Prostate gland (tissue), 2 donors: ENCODE measurements around the gene HSD17B8. TPM values are rescaled to one million over a fixed set of nuclear protein-coding genes. Genes with fewer than 3 reads are reported as not detected.

ENCODE experiments used
- DNase-seq: peaks from one replicate; pipeline ENCODE4 v3.0.0-alpha.2; 2019; ENCODE audit warnings: low spot score
- H3K27ac ChIP-seq, 2 donors: fragments of 200-600 bp; sonication (generic); 2 replicates each; pipeline ENCODE4 v1.5.1; 2017 to 2019
- H3K27me3 ChIP-seq: fragments of 200-600 bp; sonication (generic); replicated peaks from 2 replicates; pipeline ENCODE4 v1.5.1; 2019; ENCODE audit not compliant: insufficient read depth
- H3K36me3 ChIP-seq, 2 donors: fragments of 200-600 bp; sonication (generic); 1 replicate in 1 of 2; 2 replicates in 1 of 2; pipeline versions ENCODE4 v1.5.1 to v1.8.1; 2017 to 2019
- H3K4me1 ChIP-seq: fragments of 200-600 bp; sonication (generic); replicated peaks from 2 replicates; pipeline ENCODE4 v1.5.1; 2019
- H3K4me3 ChIP-seq, 2 donors: fragments of 200-600 bp; sonication (generic); 2 replicates each; pipeline ENCODE4 v1.5.1; 2017 to 2019
- H3K9me3 ChIP-seq: fragments of 200-600 bp; sonication (generic); 2 replicates; pipeline ENCODE4 v1.5.1; 2017
- CTCF ChIP-seq, 4 experiments: fragments of 200-600 bp in 2 of 4; fragments of 450-650 bp in 2 of 4; sonication (generic) in 2 of 4; IDR thresholded peaks; 1 replicate in 3 of 4; 2 replicates in 1 of 4; pipeline ENCODE4 v1.5.1; 2016 to 2019; ENCODE audit warnings: antibody characterized with exemption in 4 of 4, mild to moderate bottlenecking in 2 of 4, moderate library complexity in 2 of 4
- POLR2A ChIP-seq: fragments of 450-650 bp; IDR thresholded peaks from one replicate; pipeline ENCODE4 v1.6.1; 2016; ENCODE audit warnings: antibody characterized with exemption, mild to moderate bottlenecking
- POLR2AphosphoS5 ChIP-seq: sonication (generic); formaldehyde crosslinking; IDR thresholded peaks from one replicate; pipeline ENCODE4 v1.6.1; 2017; ENCODE audit warnings: antibody characterized with exemption
- WGBS: methylation state at CpG from one replicate; pipeline ENCODE4 v1.1.5; 2018; 5-methylcytosine and 5-hydroxymethylcytosine counted together
- intact Hi-C: fragments of 100-400 bp; cut with DNase I; formaldehyde crosslinking; loops from one replicate; pipeline ENCODE4 v1.14.2; 2022
- total RNA-seq, 2 donors: library from RNA; depleted of rRNA; stranded (reverse); fragments of >200 nt; gene quantifications; one replicate each; pipeline ENCODE4 v1.1.0, GENCODE V29; 2016

The HSD17B8 gene
- total RNA-seq, 2 donors from 2014 or later = 21.9 to 43.7 TPM

GRCh38 chr6:33171016-33171879, 33.2 kb upstream of the HSD17B8 start:
- Histone ChIP-seq H3K4me1 (no peaks in the 10 kb centered on the region), H3K9me3 (no peaks in the 10 kb centered on the region), H3K27me3 (no peaks in the 10 kb centered on the region), H3K27ac (no peak overlapping the region), H3K4me3 (no peak overlapping the region), H3K36me3 (no peaks in the 10 kb centered on the region)
- 82% methylated on average over 11 of the region's 11 CpGs for WGBS
- intact Hi-C loops = no loop called here
- DNase-seq = no peak
- TF ChIP-seq POLR2AphosphoS5 (no peak), POLR2A (no peak), CTCF (IDR thresholded peaks at IDR 0.05) (no peak)

- Histone ChIP-seq H3K27ac (no peak overlapping the region), H3K4me3 (no peak overlapping the region), H3K9me3 (no peaks in the 10 kb centered on the region), H3K4me1 (no peaks in the 10 kb centered on the region), H3K27me3 (no peaks in the 10 kb centered on the region), H3K36me3 (no peaks in the 10 kb centered on the region)
- intact Hi-C loops = no loop called here
- DNase-seq = no peak
- WGBS = 73% methylated on average over 8 of the region's 8 CpGs
- no peak for TF ChIP-seq POLR2A
- TF ChIP-seq CTCF (IDR thresholded peaks at IDR 0.05) = no peak
- TF ChIP-seq POLR2AphosphoS5 = no peak
Observed at GRCh38 chr6:33171880-33172687, 32.4 kb upstream of the HSD17B8 start.

GRCh38 chr6:33172688-33173534, 31.5 kb upstream of the HSD17B8 start:
- Histone ChIP-seq H3K27me3 (no peaks in the 10 kb centered on the region), H3K4me3 (no peak overlapping the region), H3K4me1 (no peaks in the 10 kb centered on the region), H3K9me3 (no peaks in the 10 kb centered on the region), H3K36me3 (no peaks in the 10 kb centered on the region), H3K27ac (no peak overlapping the region)
- peak; percentile 11 for DNase-seq
- WGBS = 70% methylated on average over 16 of the region's 16 CpGs
- peak in 3 of 4 experiments; percentile 19 to 63 (median 61) for TF ChIP-seq CTCF (IDR thresholded peaks at IDR 0.05)
- TF ChIP-seq POLR2AphosphoS5 = no peak
- intact Hi-C loops = no loop called here

GRCh38 chr6:33173535-33174180, 30.8 kb upstream of the HSD17B8 start:
- no peaks in the 10 kb centered on the region for H3K27me3 ChIP-seq
- no peak for DNase-seq
- no peaks in the 10 kb centered on the region for H3K4me1 ChIP-seq
- TF ChIP-seq CTCF (IDR thresholded peaks at IDR 0.05) (no peak), POLR2AphosphoS5 (no peak)
- no peak overlapping the region for H3K27ac ChIP-seq
- no peak overlapping the region for H3K4me3 ChIP-seq
- intact Hi-C loops = no loop called here
- no peaks in the 10 kb centered on the region for H3K36me3 ChIP-seq
- no peaks in the 10 kb centered on the region for H3K9me3 ChIP-seq
- WGBS = 73% methylated on average over 11 of the region's 11 CpGs
